GM12872 (cell line): ENCODE results near the gene ABITRAM.
A peak's percentile ranks its signal among the peaks of the same experiment; 100 is the strongest.

Experiments used
- CTCF ChIP-seq: IDR thresholded peaks from 3 replicates; pipeline ENCODE4 v1.5.1; 2011; ENCODE audit warnings: low read depth, mild to moderate bottlenecking, low read length, moderate library complexity; ENCODE audit not compliant: insufficient read depth

Gene ABITRAM

DNA sequence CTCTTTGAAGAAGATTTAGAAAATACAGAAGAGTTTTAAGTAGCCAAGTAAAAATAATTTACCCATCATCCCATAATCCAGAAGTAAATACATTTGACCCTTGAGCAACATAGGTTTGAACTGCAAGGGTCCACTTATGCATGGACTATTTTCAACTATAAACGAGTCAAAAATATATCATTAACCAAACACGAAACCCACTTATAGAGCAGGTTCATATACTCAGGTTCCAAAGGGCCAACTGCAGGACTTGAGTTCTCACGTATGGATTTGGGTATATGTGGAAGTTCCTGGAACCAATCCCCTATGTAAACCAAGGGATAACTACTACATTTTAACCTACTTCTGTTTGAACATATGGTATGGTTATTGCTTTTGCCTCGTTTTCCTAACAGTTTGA lies 5.8 kb downstream of the ABITRAM start:
- no peak for TF ChIP-seq CTCF

DNA sequence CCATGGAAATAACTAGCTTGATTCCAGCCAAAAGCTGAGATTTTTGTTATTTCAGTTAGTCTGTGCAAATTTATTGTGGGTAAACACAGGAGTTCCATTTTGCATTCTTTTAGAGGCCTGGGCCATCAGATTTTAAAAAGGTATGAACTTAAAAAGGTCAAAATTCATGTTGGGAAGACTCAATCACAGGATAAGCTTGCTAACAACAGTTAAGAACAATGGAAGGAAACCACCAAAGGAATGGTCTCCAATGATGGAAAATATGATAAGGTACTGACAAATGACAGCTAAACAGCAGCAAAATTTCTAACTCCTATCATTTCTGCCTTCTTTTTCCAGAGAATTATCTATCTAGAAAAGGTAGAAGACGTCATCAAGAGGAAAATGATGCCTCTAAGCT lies 16.0 kb downstream of the ABITRAM start:
- TF ChIP-seq CTCF: no peak

GRCh38 chr9:108951578-108951977 lies 17.4 kb downstream of the ABITRAM start:
- no peak for TF ChIP-seq CTCF

DNA sequence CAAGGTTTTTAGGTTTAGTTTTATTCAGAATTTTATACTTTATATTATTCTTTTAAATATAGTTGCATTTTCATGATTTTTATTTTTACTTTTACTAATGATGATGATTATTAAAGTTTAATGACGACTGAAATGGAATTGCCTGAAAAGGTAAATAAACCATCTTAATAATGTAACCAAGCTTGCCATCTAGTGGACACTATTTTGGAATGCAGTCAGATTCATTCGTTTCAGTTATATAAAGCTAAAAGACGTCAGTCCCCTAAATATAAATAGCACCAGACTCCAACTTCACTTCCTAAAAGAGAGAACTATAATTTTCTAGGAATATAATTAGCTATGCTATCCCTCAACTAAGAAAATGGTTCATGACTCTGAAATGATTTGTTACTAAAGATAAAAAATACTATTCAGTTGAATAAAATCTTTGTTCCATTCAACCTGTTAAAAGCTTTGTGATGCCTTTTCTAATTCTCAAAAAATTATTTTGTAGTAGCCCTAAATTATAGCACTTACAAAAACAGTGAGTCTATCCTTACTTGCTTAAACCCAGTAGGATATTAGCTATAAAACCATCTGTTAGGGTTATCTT lies 19.9 kb downstream of the ABITRAM start:
- peak; percentile 57 for TF ChIP-seq CTCF

- no peak for TF ChIP-seq CTCF
These were observed 21.9 kb downstream of the ABITRAM start for GRCh38 chr9:108956022-108956630.

DNA sequence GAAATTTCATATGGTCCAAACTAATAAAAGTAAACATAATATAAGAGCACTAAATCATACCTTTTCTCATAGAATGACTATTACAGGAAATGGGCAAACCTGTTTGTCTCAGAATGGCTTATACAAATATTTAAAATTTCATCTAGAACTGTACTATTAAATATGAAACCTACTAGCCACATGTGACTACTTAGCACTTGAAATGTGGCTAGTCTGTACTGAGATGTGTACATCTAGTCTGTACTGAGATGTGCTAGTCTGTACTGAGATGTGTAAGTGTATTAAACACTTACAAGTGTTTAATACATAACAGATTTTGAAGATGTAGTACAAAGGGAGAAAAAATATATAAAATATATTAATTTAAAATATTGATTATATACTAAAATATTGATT lies 22.4 kb downstream of the ABITRAM start:
- TF ChIP-seq CTCF: no peak

GRCh38 chr9:108960331-108960730 lies 26.1 kb downstream of the ABITRAM start:
- no peak for TF ChIP-seq CTCF
